ENCODE results near the gene CNN2. TPM values are rescaled to one million over a fixed set of nuclear protein-coding genes. Genes with fewer than 3 reads are reported as not detected.

Gene CNN2
- total and polyA plus RNA-seq, 2 of the 4 experiments (the other 2 are of a cell fraction), result 272 to 395 TPM

DNA sequence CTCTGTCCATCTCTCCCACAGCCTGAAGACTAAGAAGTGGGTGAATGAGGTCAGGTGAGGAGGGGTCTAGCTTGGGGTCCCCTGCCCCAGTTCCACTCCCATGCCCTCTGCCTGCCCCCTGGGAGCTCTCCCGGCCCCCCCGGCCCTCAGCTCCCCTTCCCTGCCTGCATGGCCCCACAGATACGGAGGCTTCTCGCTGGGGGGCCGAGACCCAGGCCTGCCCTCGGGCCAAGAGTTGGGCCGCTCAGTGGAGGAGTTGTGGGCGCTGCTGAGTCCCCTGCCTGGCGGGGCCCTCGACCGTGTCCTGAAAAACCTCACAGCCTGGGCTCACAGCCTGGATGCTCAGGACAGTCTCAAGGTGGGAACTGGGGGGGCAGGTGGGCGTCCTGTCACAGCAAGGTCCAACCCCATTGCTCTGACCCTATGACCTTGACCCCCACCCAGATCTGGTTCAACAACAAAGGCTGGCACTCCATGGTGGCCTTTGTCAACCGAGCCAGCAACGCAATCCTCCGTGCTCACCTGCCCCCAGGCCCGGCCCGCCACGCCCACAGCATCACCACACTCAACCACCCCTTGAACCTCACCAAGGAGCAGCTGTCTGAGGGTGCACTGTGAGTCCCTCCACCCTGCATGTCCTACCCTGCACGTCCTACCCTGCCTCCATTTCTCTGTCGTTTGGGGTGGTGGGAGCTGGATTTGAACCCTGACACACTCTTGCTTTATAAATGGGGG lies 29.6 kb downstream of the CNN2 start:
- H3K14ac ChIP-seq (replicated peaks; ENCODE audit: low read depth, low read length), result no peak overlapping the region
- DNase-seq (no peak), ATAC-seq (ENCODE audit: low read depth) (no peak)
- H2BK20ac ChIP-seq (ENCODE audit: low read depth, low read length), result no peak overlapping the region
- no peak overlapping the region for H2AK9ac ChIP-seq (replicated peaks; ENCODE audit: low read depth, low read length, poor library complexity)
- H2BK5ac ChIP-seq (ENCODE audit: low read depth, low read length, poor library complexity, severe bottlenecking), result no peak overlapping the region
- no peaks in the 10 kb centered on the region for H3K79me1 ChIP-seq (ENCODE audit: low read depth in 1 of 2, low read length in 2 of 2)
- H3K56ac ChIP-seq (ENCODE audit: extremely low read depth, insufficient read depth, low read length), result no peak overlapping the region
- H3K9me3 ChIP-seq (ENCODE audit: control insufficient read depth, insufficient read depth, low read length), result peaks cover 41% of the 10 kb centered on the region
- intact Hi-C loops (cut with micrococcal nuclease) (no loop called here), in situ Hi-C loops (cut with MboI; ENCODE audit: low sequenced_read_pairs) (no loop called here), dilution Hi-C loops (cut with HindIII; ENCODE audit: low sequenced_read_pairs, unreplicated experiment) (no loop called here)
- H3K4ac ChIP-seq (ENCODE audit: low read depth, low read length), result no peak overlapping the region
- H4K20me1 ChIP-seq (ENCODE audit: insufficient read depth, low read length), result no peaks in the 10 kb centered on the region
- H2AK5ac ChIP-seq (ENCODE audit: low read depth, low read length), result no peak overlapping the region
- H3K4me3 ChIP-seq (ENCODE audit: insufficient read depth, low read depth, low read length), result no peak overlapping the region
- no peak overlapping the region for H3K23ac ChIP-seq (ENCODE audit: low read depth, low read length)
- H3K27ac ChIP-seq (ENCODE audit: insufficient read depth, low read length), result no peak overlapping the region
- 100% methylated on average over 4 of the region's 20 CpGs; no CpG with 5 or more reads in 1 of the 2 experiments for WGBS, 2 experiments (ENCODE audit: extremely low coverage in 2 of 2, insufficient read length in 1 of 2)
- H4K91ac ChIP-seq (ENCODE audit: insufficient read depth, low read depth, low read length), result no peak overlapping the region
- H3K9me1 ChIP-seq (ENCODE audit: insufficient read depth, low read length), result no peaks in the 10 kb centered on the region
- H2AFZ ChIP-seq (replicated peaks; ENCODE audit: low read length, poor library complexity), result no peak overlapping the region
- no peak overlapping the region for H3K4me2 ChIP-seq (ENCODE audit: low read depth, low read length)
- no peak overlapping the region for H3K18ac ChIP-seq (ENCODE audit: low read depth, low read length)
- ChIA-PET CTCF (no interaction called here), POLR2A (ENCODE audit: unreplicated experiment) (no interaction called here)
- H4K5ac ChIP-seq (ENCODE audit: low read depth, low read length), result no peak overlapping the region
- BruUV-seq (replicated peaks), result no TSS peak
- no peak overlapping the region for H2BK120ac ChIP-seq (ENCODE audit: low read depth, low read length)
- H4K8ac ChIP-seq (ENCODE audit: low read depth in 2 of 2, low read length in 2 of 2), result no peak overlapping the region
- H2BK15ac ChIP-seq (ENCODE audit: low read depth, low read length), result no peak overlapping the region
- peaks cover 1% of the 10 kb centered on the region; the same call in 1 of the 2 replicates for H3K36me3 ChIP-seq (ENCODE audit: control insufficient read depth, insufficient read depth, low read length)
- H3K27me3 ChIP-seq (ENCODE audit: control insufficient read depth, insufficient read depth, low read length), result no peaks in the 10 kb centered on the region
- no peak overlapping the region for H3K9ac ChIP-seq (ENCODE audit: low read depth, low read length)
- TF ChIP-seq, protein P1, sequence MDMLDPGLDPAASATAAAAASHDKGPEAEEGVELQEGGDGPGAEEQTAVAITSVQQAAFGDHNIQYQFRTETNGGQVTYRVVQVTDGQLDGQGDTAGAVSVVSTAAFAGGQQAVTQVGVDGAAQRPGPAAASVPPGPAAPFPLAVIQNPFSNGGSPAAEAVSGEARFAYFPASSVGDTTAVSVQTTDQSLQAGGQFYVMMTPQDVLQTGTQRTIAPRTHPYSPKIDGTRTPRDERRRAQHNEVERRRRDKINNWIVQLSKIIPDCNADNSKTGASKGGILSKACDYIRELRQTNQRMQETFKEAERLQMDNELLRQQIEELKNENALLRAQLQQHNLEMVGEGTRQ (IDR thresholded peaks at IDR 0.05; ENCODE audit: low read depth, low read length), result no peak
- TF ChIP-seq CEBPB (IDR thresholded peaks at IDR 0.05; ENCODE audit: low read depth, low read length), result no peak
- no peak for TF ChIP-seq SMC3 (IDR thresholded peaks at IDR 0.05; ENCODE audit: low read depth, low read length)
- no peak for TF ChIP-seq FOS (IDR thresholded peaks at IDR 0.05; ENCODE audit: low read depth, low read length)
- no peak for TF ChIP-seq RFX5 (IDR thresholded peaks at IDR 0.05; ENCODE audit: low read depth, low read length)
- TF ChIP-seq MXI1 (IDR thresholded peaks at IDR 0.05; ENCODE audit: borderline replicate concordance, low read depth, low read length), result no peak
- TF ChIP-seq ELK1 (IDR thresholded peaks at IDR 0.05; ENCODE audit: borderline replicate concordance, low read depth, low read length), result no peak
- no peaks in the 10 kb centered on the region for H3K4me1 ChIP-seq (ENCODE audit: control insufficient read depth, insufficient read depth, low read length)
